Endothelial cell of hepatic sinusoid (primary cell): ENCODE results near the gene PRCC.

Source experiments
- in situ Hi-C: cut with HindIII; loops from 2 replicates; pipeline ENCODE4 v1.10.0; 2017; ENCODE audit warnings: low sequenced_read_pairs

The PRCC gene

DNA sequence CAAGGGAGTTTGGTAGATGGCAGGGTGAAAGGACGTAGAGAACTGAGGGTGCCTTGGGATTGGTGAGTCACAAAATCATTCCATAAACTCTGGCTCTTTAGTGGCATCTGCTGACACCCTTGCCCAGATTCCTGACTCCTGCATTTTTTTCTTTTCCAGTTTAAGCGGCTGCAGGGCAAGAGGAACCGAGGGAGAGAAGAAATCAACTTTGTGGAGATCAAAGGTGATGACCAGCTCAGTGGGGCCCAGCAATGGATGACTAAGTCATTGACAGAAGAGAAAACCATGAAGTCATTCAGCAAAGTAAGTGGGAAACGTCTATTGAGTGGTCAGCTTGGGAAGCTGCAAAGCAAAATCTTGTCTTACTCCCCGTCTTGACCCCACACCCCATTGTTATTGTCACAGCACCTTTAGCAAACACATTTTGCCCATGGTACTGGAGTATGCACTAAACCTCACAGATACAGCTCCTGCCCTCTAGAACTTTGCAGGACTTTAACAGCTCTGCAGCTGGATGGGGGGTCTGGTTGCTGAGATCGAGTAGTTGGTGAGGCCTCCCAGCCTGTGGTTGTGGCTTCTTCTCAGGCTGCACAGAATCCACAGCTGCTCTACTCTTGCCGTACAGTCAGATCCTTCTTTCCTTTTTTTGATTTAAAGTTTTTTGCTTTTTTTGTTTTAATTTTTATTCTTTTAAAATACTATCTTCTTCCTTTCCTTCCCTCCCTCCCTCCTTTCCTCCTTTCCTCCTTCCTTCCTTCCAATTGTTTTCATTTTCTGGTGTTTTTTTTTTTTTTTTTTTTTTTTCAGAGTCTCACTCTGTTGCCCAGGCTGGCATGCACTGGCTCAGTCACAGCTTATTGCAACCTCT is 27.4 kb downstream of the PRCC start:
- in situ Hi-C loops: no loop called here

GRCh38 chr1:156795374-156795733 is 28.0 kb downstream of the PRCC start:
- in situ Hi-C loops: no loop called here

- in situ Hi-C loops: no loop called here
Measured at GRCh38 chr1:156795787-156796186, 28.5 kb downstream of the PRCC start.

- in situ Hi-C loops: no loop called here
Measured at GRCh38 chr1:156796340-156797097, 29.2 kb downstream of the PRCC start.

DNA sequence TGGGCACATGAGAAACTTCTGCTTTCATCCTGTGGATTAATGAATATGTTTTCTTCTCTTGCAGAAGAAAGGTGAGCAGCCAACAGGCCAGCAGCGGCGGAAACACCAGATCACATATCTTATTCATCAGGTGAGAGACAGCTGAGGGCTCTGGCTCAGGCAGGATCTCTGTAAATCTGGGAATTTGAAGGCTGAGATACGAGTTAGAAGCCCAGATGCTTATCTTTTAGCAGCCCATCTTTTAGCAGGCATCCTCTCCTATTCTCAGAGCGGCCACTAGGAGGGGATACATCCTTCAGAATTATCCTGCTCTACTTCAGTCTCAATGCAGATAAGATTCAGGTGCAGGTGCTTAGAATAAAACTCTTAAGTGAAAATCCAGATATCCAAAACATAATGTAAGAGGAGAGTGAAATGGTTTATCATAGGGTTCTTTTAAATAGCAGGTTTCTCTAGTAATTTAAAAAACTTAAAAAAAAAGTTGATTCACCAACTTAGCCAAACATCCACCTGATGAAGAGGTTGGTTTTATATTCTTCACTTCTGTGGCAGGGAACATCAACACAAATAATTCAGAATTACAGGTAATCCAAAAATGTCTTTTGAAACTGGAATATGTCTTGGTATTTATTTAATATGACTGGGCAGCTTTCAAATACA is 30.0 kb downstream of the PRCC start:
- in situ Hi-C loops: no loop called here

DNA sequence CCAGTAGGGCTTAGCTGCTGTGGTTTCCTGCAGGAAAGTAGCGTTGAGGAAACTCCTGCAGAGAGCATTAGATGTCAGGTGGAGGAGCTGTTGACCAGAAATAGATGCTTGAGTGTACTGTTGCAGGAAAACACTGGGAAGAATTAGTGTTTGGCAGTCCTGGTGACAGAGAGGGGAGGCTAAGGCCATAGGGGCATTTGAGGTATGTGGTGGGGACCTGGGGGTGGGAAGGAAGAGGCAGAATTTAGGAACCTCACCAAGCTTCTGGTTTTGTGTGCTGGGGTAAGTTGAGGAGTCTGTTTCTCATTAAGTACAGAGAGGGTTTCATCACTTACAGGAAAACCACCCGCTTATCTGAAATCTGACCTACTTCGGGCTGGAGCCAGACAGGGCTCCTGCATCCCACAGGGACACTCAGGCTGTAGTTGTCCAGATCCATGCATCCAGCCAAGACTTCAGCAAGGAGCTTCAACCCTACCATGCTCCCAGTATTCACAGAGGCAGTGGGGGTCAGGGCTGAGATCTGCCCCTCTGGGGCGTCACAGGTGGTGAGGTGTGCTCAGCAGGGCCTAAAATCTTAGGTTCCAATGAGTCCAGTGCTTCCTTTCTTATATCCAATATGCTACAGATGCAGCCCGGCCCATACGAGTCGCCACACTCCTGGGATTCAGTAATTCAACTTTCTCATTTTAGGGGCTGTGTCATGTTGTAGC is 34.2 kb downstream of the PRCC start:
- in situ Hi-C loops: loop anchor here (5.0 kb wide), 1 partner anchor 41 kb away; no protein-coding TSS in a partner anchor

- in situ Hi-C loops: loop anchor here (5.0 kb wide), 1 partner anchor 40 kb away; no protein-coding TSS in a partner anchor
Measured at GRCh38 chr1:156802421-156802935, 35.1 kb downstream of the PRCC start.

- in situ Hi-C loops: loop anchor here (5.0 kb wide), 1 partner anchor 39 kb away; no protein-coding TSS in a partner anchor
Measured at GRCh38 chr1:156803086-156803851, 35.9 kb downstream of the PRCC start.

GRCh38 chr1:156804026-156804425 is 36.7 kb downstream of the PRCC start:
- in situ Hi-C loops: loop anchor here (5.0 kb wide), 1 partner anchor 38 kb away; no protein-coding TSS in a partner anchor

DNA sequence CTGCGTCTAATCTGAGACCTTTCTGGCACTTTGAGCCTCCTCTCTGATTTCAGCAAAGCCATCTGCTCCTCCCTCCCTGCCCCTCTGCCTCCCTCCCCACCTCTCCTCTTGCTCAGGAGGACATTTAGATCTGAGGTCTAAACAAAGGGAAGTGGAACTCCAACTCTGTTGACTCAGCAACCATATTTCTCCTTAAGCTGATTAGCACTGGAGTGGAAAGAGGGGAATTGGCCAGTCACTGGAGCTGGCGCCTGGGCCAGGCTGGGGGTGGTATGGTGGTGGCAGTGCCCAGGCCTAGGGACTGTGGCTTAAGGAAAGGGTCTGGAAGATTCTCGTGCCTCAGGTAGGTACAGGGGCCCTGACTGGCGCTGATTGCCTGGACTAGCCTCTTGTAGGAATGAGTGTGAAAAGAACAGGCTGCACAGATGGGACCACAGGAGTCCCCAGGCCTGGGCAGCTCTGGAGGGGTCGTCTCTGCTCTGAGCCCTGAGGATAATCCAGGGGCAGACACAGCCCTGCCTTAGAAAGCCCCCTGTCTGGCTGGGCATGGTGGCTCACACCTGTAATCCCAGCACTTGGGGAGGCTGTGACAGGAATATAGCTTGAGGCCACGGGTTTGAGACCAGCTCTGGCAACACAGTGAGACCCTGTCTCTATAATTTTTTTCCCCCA is 37.4 kb downstream of the PRCC start:
- in situ Hi-C loops: loop anchor here (5.0 kb wide), 1 partner anchor 38 kb away; no protein-coding TSS in a partner anchor

DNA sequence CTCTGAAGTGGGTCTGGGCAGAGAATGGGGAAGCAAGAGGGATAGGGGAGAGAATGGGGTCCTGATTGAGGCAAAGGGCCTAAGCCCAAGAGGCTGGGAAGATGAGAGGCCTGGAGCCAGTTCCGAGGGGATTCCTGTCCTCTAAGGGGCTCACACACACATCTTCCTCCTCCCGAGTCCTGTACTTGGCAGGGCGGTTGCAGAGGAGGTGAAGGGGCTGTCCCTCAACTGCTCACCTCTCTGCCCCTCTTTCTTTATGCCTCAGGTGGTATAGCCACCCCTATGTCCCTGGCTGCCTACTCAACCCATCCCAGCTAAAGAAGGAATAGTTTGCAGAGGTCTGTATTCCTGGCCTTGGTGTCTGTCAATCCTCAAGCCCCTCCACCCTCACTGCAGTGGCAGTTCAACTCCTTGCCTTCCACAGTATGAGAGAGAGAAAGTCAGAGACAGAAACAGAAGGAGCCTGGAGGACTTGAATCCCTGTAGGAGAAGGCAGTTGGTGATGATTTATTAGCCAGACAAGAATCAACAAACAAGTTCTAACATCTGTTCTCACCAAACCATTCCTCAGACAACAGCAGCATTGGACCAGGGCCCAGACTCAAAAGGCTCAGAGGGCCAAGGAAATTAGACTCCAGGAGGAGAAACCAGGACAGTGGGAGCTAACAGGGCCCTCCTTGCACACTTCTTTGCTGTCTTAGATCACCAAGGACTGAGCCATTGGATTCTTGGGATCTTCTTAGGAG is 38.6 kb downstream of the PRCC start:
- in situ Hi-C loops: no loop called here

- in situ Hi-C loops: no loop called here
Measured at GRCh38 chr1:156806512-156807440, 39.4 kb downstream of the PRCC start.

DNA sequence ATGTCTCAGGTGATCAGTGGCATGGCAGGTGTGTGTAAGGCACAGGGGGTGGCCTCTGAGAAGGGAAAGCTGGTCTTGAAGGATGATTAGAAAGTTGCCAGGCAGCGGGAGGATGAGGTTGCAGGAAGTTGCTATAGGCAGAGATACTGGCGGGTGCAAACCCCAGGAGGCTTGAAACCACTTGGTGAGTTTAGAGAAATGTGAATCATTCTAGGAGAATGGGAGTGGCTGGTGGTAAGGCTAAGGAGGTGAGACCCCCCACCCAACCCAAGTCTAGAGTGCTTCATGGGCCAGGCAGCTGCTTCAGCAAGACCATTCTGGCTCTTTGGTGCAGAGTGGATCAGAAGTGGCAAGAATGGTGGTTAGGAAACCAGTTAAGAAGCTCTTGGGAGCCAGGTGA is 40.3 kb downstream of the PRCC start:
- in situ Hi-C loops: no loop called here

- in situ Hi-C loops: no loop called here
Measured at GRCh38 chr1:156808186-156809030, 41.1 kb downstream of the PRCC start.

DNA sequence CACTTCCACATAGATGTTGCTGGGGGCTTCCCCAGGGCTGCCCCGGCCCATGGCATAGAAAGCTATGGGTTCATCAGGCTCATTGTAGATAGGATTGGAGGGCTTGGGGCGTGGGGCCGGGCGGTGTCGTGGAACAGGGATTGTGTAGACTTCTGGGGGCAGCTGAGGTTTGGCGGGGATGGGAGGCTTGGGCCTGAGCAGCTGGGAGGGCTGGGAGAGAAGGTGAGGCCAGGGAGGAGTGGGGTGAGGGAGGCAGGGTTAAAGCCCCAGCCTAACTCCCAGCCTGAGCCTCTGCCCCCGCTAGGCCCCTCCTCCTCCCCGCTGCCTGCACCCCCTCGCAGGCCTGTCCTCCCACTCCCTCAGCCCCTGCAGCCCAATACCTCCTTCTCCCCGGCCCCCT is 41.9 kb downstream of the PRCC start:
- in situ Hi-C loops: no loop called here

- in situ Hi-C loops: no loop called here
Measured at GRCh38 chr1:156809711-156810366, 42.5 kb downstream of the PRCC start.
